ENCODE results near the gene DCDC2. TPM values are rescaled to one million over a fixed set of nuclear protein-coding genes. Genes with fewer than 3 reads are reported as not detected.

Gene DCDC2
- polyA plus RNA-seq, 1 experiment, result not detected

DNA sequence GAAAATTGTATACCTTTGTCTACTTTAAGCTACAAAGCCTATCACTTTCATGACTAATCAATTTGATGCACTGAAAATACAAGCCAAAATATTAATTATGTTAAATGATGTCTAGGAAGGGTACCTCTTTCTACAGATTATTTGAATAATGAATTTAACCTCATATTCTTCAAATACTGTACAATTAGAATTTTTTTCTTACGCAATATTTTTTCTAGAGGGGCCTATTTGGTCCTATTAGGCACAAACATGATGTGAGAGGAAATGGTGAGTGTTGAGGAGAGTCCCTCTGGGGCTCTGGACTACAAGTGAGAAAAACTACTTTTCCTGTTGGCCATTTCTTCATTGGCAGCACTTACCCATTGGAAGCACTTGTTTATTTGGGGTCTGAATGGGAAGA lies 5.4 kb downstream of the DCDC2 start:
- no peak for DNase-seq (ENCODE audit: low read depth)
- ChIA-PET POLR2A (no interaction called here), CTCF (no interaction called here)
- Histone ChIP-seq H3K36me3 (ENCODE audit: control insufficient read depth, insufficient read depth, low read length) (no peaks in the 10 kb centered on the region), H3K27me3 (ENCODE audit: control insufficient read depth, insufficient read depth, low read length) (peaks cover 4% of the 10 kb centered on the region), H3K4me3 (ENCODE audit: low read depth, low read length) (no peak overlapping the region)
- TF ChIP-seq, protein P1, sequence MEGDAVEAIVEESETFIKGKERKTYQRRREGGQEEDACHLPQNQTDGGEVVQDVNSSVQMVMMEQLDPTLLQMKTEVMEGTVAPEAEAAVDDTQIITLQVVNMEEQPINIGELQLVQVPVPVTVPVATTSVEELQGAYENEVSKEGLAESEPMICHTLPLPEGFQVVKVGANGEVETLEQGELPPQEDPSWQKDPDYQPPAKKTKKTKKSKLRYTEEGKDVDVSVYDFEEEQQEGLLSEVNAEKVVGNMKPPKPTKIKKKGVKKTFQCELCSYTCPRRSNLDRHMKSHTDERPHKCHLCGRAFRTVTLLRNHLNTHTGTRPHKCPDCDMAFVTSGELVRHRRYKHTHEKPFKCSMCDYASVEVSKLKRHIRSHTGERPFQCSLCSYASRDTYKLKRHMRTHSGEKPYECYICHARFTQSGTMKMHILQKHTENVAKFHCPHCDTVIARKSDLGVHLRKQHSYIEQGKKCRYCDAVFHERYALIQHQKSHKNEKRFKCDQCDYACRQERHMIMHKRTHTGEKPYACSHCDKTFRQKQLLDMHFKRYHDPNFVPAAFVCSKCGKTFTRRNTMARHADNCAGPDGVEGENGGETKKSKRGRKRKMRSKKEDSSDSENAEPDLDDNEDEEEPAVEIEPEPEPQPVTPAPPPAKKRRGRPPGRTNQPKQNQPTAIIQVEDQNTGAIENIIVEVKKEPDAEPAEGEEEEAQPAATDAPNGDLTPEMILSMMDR (IDR thresholded peaks at IDR 0.05; ENCODE audit: insufficient read depth, low read depth, low read length), result no peak

GRCh38 chr6:24344976-24345375 lies 12.9 kb downstream of the DCDC2 start:
- TF ChIP-seq, protein P1 (IDR thresholded peaks at IDR 0.05; ENCODE audit: insufficient read depth, low read depth, low read length), result no peak
- Histone ChIP-seq H3K36me3 (ENCODE audit: control insufficient read depth, insufficient read depth, low read length) (no peaks in the 10 kb centered on the region), H3K4me3 (ENCODE audit: low read depth, low read length) (no peak overlapping the region), H3K27me3 (ENCODE audit: control insufficient read depth, insufficient read depth, low read length) (no peaks in the 10 kb centered on the region)
- ChIA-PET POLR2A (no interaction called here), CTCF (no interaction called here)
- no peak for DNase-seq (ENCODE audit: low read depth)

DNA sequence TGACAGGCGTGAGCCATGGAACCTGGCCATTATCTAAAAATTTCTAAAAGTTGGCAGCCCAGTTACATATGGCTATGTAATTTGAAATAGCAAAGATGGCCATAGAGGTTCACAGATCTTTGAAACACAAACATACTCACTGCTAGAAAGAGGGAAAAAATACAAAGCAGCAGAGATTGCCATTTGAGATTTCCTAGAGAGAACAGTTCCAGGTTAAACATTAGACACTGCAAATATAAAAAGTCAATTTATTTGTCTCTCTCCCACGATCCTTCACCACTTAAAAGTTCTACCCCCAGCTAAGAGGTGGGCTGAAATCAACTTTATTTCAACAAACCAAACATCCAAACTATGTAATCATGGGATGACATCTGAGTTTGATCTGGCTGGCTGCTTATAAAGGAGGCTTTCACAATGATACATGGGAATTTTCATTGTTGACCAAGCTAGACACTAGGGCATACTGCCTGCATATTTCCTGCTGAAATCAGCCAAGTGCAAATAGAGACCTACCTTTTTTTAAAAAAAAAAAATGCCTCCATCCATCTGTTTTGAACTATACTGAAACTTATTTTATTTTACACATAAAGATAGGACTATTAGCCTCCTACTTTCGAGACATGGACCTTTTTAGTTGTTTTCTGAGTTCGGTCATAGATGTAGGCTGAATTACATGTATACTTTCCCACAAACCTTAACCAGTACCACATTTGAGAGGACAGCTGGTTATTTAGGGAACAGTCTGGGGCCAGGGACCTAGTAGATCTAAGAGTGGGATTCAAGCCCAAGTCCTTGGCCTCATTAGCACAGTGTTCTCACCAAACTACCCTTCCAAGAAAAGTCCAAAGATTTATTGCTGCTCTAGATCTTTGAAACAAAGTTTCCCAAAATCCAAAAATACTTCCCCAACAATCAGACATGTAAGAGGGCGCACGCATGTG lies 16.6 kb downstream of the DCDC2 start:
- ChIA-PET POLR2A (no interaction called here), CTCF (interaction anchor here (0.9 kb wide), 1 partner anchor 11 kb away, joined by 3 read pairs; no protein-coding TSS in a partner anchor)
- no peak for DNase-seq (ENCODE audit: low read depth)

DNA sequence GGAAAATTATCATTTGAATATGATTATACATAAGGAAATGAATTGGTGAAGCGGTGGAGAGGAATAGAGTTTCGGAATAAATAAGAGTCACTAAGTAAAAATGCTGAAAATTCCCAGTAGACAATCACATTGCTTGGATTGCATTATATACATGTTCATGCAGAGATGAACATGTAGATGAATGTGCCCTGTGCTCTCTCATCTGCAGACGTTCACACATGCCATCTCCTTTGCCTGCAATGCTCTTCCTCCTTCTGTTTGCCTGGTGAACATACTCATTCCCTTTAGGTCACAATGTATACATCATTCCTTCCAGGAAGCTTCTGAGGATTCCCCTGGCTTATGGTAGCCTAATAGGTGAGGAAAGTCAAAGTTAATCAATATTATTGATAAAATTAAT lies 17.9 kb downstream of the DCDC2 start:
- CTCF ChIA-PET, result no interaction called here
- Histone ChIP-seq H3K4me3 (ENCODE audit: low read depth, low read length) (no peak overlapping the region), H3K27me3 (ENCODE audit: control insufficient read depth, insufficient read depth, low read length) (no peaks in the 10 kb centered on the region), H3K36me3 (ENCODE audit: control insufficient read depth, insufficient read depth, low read length) (no peaks in the 10 kb centered on the region)
- TF ChIP-seq, protein P1 (IDR thresholded peaks at IDR 0.05; ENCODE audit: insufficient read depth, low read depth, low read length), result no peak
- POLR2A ChIA-PET, result no interaction called here
- no peak for DNase-seq (ENCODE audit: low read depth)

More for the DNA sequence above, 16.6 kb downstream of the DCDC2 start:
- Histone ChIP-seq H3K27me3 (ENCODE audit: control insufficient read depth, insufficient read depth, low read length) (no peaks in the 10 kb centered on the region), H3K4me3 (ENCODE audit: low read depth, low read length) (no peak overlapping the region), H3K36me3 (ENCODE audit: control insufficient read depth, insufficient read depth, low read length) (no peaks in the 10 kb centered on the region)
- TF ChIP-seq, protein P1 (IDR thresholded peaks at IDR 0.05; ENCODE audit: insufficient read depth, low read depth, low read length), result no peak

- POLR2A ChIA-PET, result no interaction called here
- Histone ChIP-seq H3K4me3 (ENCODE audit: low read depth, low read length) (no peak overlapping the region), H3K36me3 (ENCODE audit: control insufficient read depth, insufficient read depth, low read length) (no peaks in the 10 kb centered on the region), H3K27me3 (ENCODE audit: control insufficient read depth, insufficient read depth, low read length) (no peaks in the 10 kb centered on the region)
- TF ChIP-seq, protein P1 (IDR thresholded peaks at IDR 0.05; ENCODE audit: insufficient read depth, low read depth, low read length), result no peak
- no peak for DNase-seq (ENCODE audit: low read depth)
- CTCF ChIA-PET, result no interaction called here
These were observed 23.6 kb downstream of the DCDC2 start for GRCh38 chr6:24334285-24334684.

All from BJ (cell line).